Anterior cingulate cortex (tissue), 58 donors: Measurements from ENCODE around the gene RMC1.
A peak's percentile ranks its signal among the peaks of the same experiment; 100 is the strongest.

Experiments used
- DNase-seq, 58 donors: peaks; one replicate each; lab custom pipeline; 2025; lab: John Stamatoyannopoulos, UW

Gene RMC1

DNA sequence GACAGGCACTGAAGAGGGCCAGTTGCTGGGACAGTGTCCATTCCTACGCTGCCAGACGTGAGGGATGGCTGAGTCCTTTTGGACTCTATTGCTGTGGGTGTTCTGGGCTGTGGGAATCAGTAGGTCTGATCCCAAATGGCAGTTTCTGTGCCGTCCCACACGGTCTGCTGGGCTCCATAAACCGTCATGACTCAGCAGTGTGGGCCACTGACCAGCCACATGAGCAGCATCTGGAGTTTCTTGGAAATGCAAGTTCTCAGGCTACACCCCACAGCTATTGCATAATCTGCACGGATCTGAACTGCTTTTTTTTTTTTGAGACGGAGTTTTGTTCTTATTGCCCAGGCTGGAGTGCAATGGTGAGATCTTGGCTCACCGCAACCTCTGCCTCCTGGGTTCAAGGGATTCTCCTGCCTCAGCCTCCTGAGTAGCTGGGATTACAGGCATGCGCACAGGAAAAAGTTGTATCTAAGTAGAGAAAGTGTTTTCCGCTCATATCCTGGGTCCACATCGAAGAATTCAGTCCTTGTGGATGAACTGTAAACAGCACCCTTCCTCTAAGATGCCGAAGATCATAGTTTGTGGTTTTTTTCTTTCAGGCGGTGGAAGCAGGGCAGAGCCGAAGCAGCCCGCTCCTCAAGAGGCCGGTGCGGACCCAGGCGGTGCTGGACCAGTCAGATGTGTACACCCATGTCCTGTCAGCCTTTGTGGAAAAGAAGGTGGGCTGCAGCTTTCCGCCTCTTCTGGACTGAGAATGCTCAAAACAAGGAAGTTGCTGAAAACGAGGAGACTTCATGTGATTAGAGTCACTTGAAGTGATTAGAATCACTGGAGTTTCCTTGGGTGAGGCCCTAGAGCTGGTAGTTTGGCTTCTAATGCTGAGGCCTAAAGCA lies 25.5 kb downstream of the RMC1 start:
- peak in 5 of 58 donors; percentile 7 to 52 (median 25) for DNase-seq

DNA sequence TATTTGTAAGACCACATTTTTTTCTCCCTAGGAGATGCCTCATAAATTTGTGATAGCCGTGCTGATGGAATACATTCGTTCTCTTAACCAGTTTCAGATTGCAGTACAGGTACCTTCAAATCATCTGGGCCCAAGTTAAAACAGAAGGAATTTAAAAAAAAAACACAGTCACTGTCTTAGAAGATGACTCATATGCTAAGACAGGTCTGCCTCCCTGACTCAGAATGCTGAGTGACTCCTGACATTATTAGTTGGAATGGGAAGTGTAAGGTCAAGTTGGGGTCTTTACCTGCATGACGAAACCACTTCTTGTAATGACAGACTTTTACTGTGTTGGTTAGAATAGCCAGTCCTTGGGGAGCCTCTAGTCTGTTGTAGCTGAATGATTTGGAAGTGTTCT lies 26.3 kb downstream of the RMC1 start:
- DNase-seq, result no peak

GRCh38 chr18:23530195-23530594 lies 26.9 kb downstream of the RMC1 start:
- DNase-seq, result no peak

DNA sequence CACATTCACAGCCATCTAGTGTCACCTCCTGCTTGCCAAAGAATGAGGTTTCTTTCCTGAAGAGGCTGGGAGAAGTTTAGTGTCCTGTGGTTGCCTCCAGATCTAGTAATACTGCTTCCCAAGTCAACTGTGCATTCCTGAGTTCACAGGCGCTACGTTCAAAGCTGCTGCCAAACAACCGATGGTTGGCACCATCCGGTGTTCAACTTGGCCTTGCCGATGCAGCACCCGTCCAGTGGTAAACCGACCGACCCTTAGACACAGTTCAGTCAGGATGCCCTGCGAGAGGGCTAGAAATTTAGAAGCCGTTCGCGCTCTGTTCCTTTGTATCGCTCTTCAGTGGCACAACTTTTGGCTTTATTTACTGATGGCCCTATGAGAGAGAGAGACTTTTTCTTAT lies 28.6 kb downstream of the RMC1 start:
- DNase-seq, result no peak

DNA sequence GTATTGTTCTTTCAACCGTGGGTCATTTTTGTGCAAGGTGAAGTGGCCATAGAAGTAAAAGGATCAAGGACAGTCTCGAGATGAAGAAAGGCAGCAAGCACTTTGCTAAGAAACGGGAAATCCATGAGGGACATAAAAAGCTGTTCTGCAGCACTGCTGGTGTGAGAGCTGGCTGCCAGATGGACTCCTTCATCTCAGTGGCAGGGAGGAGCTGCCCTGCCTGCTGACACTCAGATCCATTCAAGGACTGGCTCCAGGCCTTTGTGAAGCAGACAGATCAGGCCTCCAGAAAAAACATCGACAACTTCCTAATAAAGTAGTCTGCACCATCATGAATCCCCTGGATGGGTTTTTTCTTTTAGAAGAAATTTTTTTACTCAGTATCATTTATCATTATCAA lies 29.5 kb downstream of the RMC1 start:
- DNase-seq, result no peak

- no peak for DNase-seq
These were observed 31.0 kb downstream of the RMC1 start for GRCh38 chr18:23534276-23534675.

GRCh38 chr18:23536204-23536603 lies 32.9 kb downstream of the RMC1 start:
- DNase-seq, result no peak

DNA sequence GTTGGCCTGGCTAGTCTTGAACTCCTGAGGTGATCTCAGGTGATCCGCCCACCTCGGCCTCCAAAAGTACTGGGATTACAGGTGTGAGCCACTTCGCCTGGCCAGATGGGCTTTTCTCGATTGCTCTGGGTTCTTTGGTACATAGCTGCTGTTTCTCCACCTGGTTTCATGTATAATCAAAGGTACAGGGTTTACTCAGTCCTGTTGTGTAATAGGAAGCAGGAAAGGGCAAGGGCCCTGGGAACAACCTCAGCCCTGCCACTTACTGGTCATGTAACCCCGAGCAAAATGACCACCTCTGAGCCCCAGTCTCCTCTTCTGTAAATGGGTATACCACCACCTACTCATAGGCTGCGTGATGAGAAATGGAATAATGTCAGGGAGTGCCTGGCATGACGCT lies 34.0 kb downstream of the RMC1 start:
- no peak for DNase-seq

DNA sequence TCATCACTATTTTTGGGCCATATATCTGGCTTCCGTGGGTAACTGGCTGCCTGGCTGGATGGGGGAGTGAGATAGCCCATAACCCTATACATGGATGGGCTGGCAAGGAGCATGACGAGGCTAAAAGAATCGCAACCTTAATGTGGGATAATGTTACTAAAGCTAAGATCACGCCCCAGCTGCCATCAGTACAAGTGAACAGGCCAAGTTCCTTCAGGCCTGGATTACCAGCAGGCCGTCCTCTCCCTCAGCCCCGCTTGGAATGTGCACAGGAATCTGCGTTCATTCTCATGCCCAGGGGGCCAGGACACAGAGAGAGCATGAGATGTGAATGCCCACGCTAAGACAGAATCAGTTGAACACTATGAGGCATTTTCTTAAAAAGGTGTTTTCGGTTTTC lies 34.7 kb downstream of the RMC1 start:
- no peak for DNase-seq

- DNase-seq, result no peak
These were observed 35.6 kb downstream of the RMC1 start for GRCh38 chr18:23538870-23539269.

GRCh38 chr18:23539296-23539695 lies 36.0 kb downstream of the RMC1 start:
- no peak for DNase-seq

GRCh38 chr18:23539911-23540525 lies 36.7 kb downstream of the RMC1 start:
- DNase-seq, result no peak

- peak in 3 of 58 donors; percentile 11 to 41 (median 22) for DNase-seq
These were observed 37.6 kb downstream of the RMC1 start for GRCh38 chr18:23540867-23541266.

GRCh38 chr18:23541349-23542093 lies 38.2 kb downstream of the RMC1 start:
- no peak for DNase-seq

DNA sequence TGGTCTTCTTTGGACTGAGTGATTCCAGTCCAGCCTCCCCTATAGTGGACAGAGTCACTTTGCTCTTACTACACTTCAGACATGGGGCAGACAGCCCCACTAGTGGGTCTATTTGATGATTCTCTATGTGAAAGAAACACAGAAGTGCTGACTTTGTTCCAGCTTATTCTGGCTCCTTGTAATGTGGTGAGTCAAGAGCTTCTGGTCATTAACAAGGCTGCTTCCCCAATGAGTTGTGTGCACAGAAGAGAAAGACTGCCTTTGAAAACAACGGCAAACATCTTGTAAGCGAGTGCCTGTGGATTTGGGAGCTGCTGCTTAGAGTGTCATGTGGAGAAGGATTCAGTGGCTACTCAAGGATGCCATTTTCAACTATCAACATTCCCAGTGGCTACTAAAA lies 39.1 kb downstream of the RMC1 start:
- no peak for DNase-seq

GRCh38 chr18:23545247-23545789 lies 42.0 kb downstream of the RMC1 start:
- DNase-seq, result no peak

DNA sequence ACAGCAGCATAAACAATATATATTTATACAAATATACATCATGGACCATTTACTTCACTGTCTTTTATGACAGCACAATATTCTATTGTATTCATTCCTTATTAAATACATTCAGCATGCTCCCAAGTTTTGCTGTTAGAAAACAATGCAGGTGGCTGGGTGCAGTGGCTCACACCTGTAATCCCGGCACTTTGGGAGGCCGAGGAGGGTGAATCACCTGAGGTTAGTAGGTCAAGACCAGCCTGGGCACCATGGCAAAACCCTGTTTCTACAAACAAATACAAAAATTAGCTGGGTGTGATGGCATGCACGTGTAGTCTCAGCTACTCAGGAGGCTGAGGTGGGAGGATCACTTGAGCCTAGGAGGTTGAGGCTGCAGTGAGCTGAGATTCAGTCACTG lies 44.0 kb downstream of the RMC1 start:
- DNase-seq, result no peak

- no peak for DNase-seq
These were observed 44.5 kb downstream of the RMC1 start for GRCh38 chr18:23547846-23548245.

DNA sequence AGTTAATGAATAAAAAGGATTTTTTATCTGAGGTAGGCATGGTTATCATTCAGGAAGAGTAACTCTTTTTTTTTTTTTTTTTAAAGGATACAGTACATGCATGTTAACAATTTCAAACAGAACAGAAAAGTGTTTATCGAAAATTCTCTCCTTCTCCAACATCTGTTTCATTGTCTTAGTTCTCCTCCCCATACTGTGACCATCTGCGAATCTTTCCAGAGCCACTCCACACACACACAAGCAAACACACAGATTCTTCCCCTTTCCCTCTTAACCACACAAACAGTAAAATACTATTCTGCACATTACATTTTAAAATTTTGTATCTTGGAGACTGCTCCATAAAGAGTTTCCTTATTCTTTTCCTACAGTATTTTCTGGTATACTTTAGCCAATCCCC lies 45.0 kb downstream of the RMC1 start:
- no peak for DNase-seq

DNA sequence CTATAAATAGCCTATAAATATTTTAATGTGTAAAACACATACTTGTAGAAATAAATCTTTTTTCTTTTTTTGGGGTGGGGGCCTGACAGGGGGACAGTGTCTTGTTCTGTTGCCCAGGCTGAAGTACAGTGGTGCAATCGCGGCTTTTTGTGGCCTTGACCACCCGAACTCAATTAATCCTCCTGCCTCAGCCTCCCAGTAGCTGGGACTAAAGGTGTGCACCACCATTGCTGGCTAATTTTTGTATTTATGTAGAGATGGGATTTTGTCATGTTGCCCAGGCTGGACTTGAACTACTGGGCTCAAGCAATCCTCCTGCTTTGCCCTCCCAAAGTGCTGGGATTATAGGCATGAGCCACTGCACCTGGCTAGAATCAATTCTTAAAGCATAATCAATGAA lies 45.4 kb downstream of the RMC1 start:
- no peak for DNase-seq

DNA sequence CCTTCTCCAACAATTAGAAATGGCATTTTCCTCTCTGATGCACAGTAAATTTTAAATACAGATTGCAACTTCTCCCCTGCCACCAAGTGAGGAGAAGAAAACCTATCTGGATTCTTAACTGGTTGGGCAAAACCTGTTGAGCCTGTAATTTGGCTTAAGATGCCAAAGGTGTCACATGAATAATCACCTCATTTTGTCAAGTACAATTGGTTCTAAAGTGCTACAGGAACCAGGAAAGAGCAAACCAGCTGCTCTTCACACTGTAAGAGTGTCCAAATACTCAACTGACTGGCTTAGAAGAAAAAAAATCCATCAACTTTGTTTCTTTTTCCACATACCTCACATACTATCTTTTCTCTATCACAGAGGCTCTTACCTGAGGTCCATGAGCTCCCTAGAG lies 47.6 kb downstream of the RMC1 start:
- no peak for DNase-seq
